H1 (cell line): Measurements from ENCODE around the gene ADAM30. TPM values are rescaled to one million over a fixed set of nuclear protein-coding genes. Genes with fewer than 3 reads are reported as not detected.

ENCODE experiments used
- CTCF ChIA-PET: fragments of 300-600 bp; sonication (Branson Sonifier 250); formaldehyde crosslinking; loops from one replicate; lab custom pipeline; 2021; ENCODE audit not compliant: partially characterized antibody; lab: Charles Lee
- POLR2A ChIA-PET: fragments of 300-600 bp; sonication (Branson Sonifier 250); formaldehyde crosslinking; loops from one replicate; lab custom pipeline; 2021; ENCODE audit warnings: inconsistent platforms; ENCODE audit not compliant: partially characterized antibody; lab: Charles Lee
- DNase-seq, 2 experiments: peaks; one replicate each; pipeline versions ENCODE4 v3.0.0 to v3.0.0-alpha.2; 2010 to 2022; ENCODE audit warnings: low spot score in 2 of 2, low read depth in 1 of 2, mixed read lengths in 1 of 2
- FAIRE-seq: peaks from 2 replicates; lab custom pipeline; 2011; peaks lifted over from hg19 to GRCh38; lab: Jason Lieb, UNC
- H2AFZ ChIP-seq: 2 replicates; pipeline ENCODE4 v1.8.1; 2012; ENCODE audit warnings: low read length, inconsistent platforms
- H2AK5ac ChIP-seq: 2 replicates; pipeline ENCODE4 v1.6.1; 2013; ENCODE audit warnings: low read depth, low read length
- H2BK120ac ChIP-seq: replicated peaks from 2 replicates; pipeline ENCODE3; 2013; ENCODE audit warnings: low read depth, low read length, inconsistent platforms
- H2BK12ac ChIP-seq: 2 replicates; pipeline ENCODE4 v1.6.1; 2013; ENCODE audit warnings: low read depth, low read length
- H2BK15ac ChIP-seq: 2 replicates; pipeline ENCODE4 v1.6.1; 2013; ENCODE audit warnings: low read length
- H2BK20ac ChIP-seq: 2 replicates; pipeline ENCODE4 v1.6.1; 2013; ENCODE audit warnings: low read length
- H2BK5ac ChIP-seq: 2 replicates; pipeline ENCODE4 v1.6.1; 2013; ENCODE audit warnings: low read depth, low read length
- H3K14ac ChIP-seq: 2 replicates; pipeline ENCODE4 v1.6.1; 2013; ENCODE audit warnings: inconsistent platforms; ENCODE audit not compliant: insufficient read length
- H3K18ac ChIP-seq: 2 replicates; pipeline ENCODE4 v1.6.1; 2013; ENCODE audit warnings: low read length; ENCODE audit errors: extremely low read depth
- H3K23ac ChIP-seq: 2 replicates; pipeline ENCODE4 v1.6.1; 2013; ENCODE audit warnings: inconsistent platforms; ENCODE audit not compliant: insufficient read length
- H3K23me2 ChIP-seq: 2 replicates; pipeline ENCODE4 v1.6.1; 2013; ENCODE audit warnings: low read depth, low read length
- H3K27ac ChIP-seq: 2 replicates; pipeline ENCODE4 v1.6.1; 2011; ENCODE audit warnings: low read depth, low read length, inconsistent platforms
- H3K27me3 ChIP-seq, 4 experiments: replicated peaks in 1 of 4; 1 replicate in 1 of 4; 2 replicates in 3 of 4; pipeline versions ENCODE4 v1.6.1 to v1.8.1; 2011 to 2013; ENCODE audit warnings: low read length in 3 of 4, mild to moderate bottlenecking in 3 of 4, inconsistent platforms in 2 of 4, mixed read lengths in 2 of 4, moderate library complexity in 1 of 4; ENCODE audit not compliant: control insufficient read depth in 3 of 4, insufficient read depth in 3 of 4; ENCODE audit errors: extremely low read depth in 1 of 4
- H3K36me3 ChIP-seq, 4 experiments: 2 replicates each; pipeline versions ENCODE4 v1.6.1 to v1.8.1; 2011 to 2013; ENCODE audit warnings: mild to moderate bottlenecking in 4 of 4, low read length in 3 of 4, moderate library complexity in 2 of 4, control low read depth in 1 of 4, inconsistent platforms in 1 of 4; ENCODE audit not compliant: insufficient read depth in 4 of 4, control insufficient read depth in 2 of 4
- H3K4ac ChIP-seq: replicated peaks from 2 replicates; pipeline ENCODE3; 2013; ENCODE audit warnings: low read length, low read depth, mixed read lengths, inconsistent platforms; ENCODE audit not compliant: insufficient read length
- H3K4me1 ChIP-seq, 4 experiments: replicated peaks in 1 of 4; 1 replicate in 1 of 4; 2 replicates in 3 of 4; pipeline versions ENCODE4 v1.6.1 to v1.8.1; 2011 to 2013; ENCODE audit warnings: low read length in 3 of 4, inconsistent platforms in 2 of 4, mixed read lengths in 1 of 4; ENCODE audit not compliant: insufficient read depth in 4 of 4, control insufficient read depth in 3 of 4
- H3K4me2 ChIP-seq, 2 experiments: 2 replicates each; pipeline versions ENCODE4 v1.6.1 to v1.8.1; 2011 to 2013; ENCODE audit warnings: low read depth in 2 of 2, low read length in 2 of 2, control low read depth in 1 of 2, inconsistent platforms in 1 of 2, mild to moderate bottlenecking in 1 of 2; ENCODE audit not compliant: insufficient read depth in 1 of 2
- H3K4me3 ChIP-seq, 4 experiments: fragments of 200-600, 300-600 bp in 1 of 4; sonication (generic), shearing (Covaris generic), sonication (Bioruptor Twin) in 1 of 4; 2 replicates each; pipeline versions ENCODE4 v1.5.1 to v1.8.1; 2011 to 2016; ENCODE audit warnings: low read length in 4 of 4, low read depth in 3 of 4, control low read depth in 2 of 4, inconsistent platforms in 2 of 4, mild to moderate bottlenecking in 2 of 4, mixed read lengths in 1 of 4, moderate library complexity in 1 of 4; ENCODE audit not compliant: insufficient read depth in 2 of 4; ENCODE audit errors: extremely low read depth in 1 of 4
- H3K56ac ChIP-seq: replicated peaks from 2 replicates; pipeline ENCODE3; 2013; ENCODE audit warnings: low read depth, mild to moderate bottlenecking, mixed read lengths, low read length, inconsistent platforms; ENCODE audit not compliant: insufficient read length
- H3K79me1 ChIP-seq: 2 replicates; pipeline ENCODE4 v1.6.1; 2013; ENCODE audit warnings: low read depth, low read length, control low read depth
- H3K79me2 ChIP-seq, 2 experiments: 2 replicates each; pipeline versions ENCODE4 v1.6.1 to v1.8.1; 2012 to 2013; ENCODE audit warnings: low read length in 2 of 2, mild to moderate bottlenecking in 2 of 2, inconsistent platforms in 1 of 2; ENCODE audit not compliant: insufficient read depth in 2 of 2, control insufficient read depth in 1 of 2
- H3K9ac ChIP-seq, 4 experiments: replicated peaks in 1 of 4; 1 replicate in 1 of 4; 2 replicates in 3 of 4; pipeline versions ENCODE4 v1.6.1 to v1.8.1; 2011 to 2013; ENCODE audit warnings: low read depth in 3 of 4, low read length in 3 of 4, control low read depth in 2 of 4, mild to moderate bottlenecking in 2 of 4, moderate library complexity in 2 of 4, inconsistent platforms in 1 of 4; ENCODE audit errors: extremely low read depth in 1 of 4
- H3K9me3 ChIP-seq, 2 experiments: 2 replicates each; pipeline versions ENCODE4 v1.6.1 to v1.8.1; 2012 to 2013; ENCODE audit warnings: mild to moderate bottlenecking in 2 of 2, moderate library complexity in 2 of 2, control low read depth in 1 of 2, inconsistent platforms in 1 of 2, low read depth in 1 of 2, low read length in 1 of 2, mixed read lengths in 1 of 2; ENCODE audit not compliant: insufficient read depth in 2 of 2
- H4K20me1 ChIP-seq, 2 experiments: replicated peaks in 1 of 2; 2 replicates each; pipeline versions ENCODE3 to v1.8.1; 2011 to 2013; ENCODE audit warnings: inconsistent platforms in 2 of 2, low read length in 2 of 2, mild to moderate bottlenecking in 1 of 2; ENCODE audit not compliant: insufficient read depth in 2 of 2, control insufficient read depth in 1 of 2
- H4K5ac ChIP-seq: 2 replicates; pipeline ENCODE4 v1.6.1; 2013; ENCODE audit warnings: low read length, low read depth, mixed read lengths, inconsistent platforms; ENCODE audit not compliant: insufficient read length
- H4K8ac ChIP-seq: 2 replicates; pipeline ENCODE4 v1.8.0; 2013; ENCODE audit warnings: mild to moderate bottlenecking, moderate library complexity, low read length, inconsistent platforms; ENCODE audit not compliant: insufficient read depth; ENCODE audit errors: extremely low read depth
- H4K91ac ChIP-seq: replicated peaks from 2 replicates; pipeline ENCODE3; 2013; ENCODE audit warnings: low read length, mixed read lengths, inconsistent platforms; ENCODE audit not compliant: insufficient read length
- BACH1 ChIP-seq: IDR thresholded peaks from 2 replicates; pipeline ENCODE4 v1.6.1; 2012; ENCODE audit warnings: low read length, improper control_type of control experiment
- CBX5 ChIP-seq: fragments of 300-800, 300-1000 bp; sonication (generic); IDR thresholded peaks from 2 replicates; pipeline ENCODE4 v1.7.1; 2016; ENCODE audit warnings: antibody characterized with exemption, low read length, low read depth
- CTBP2 ChIP-seq: IDR thresholded peaks from 2 replicates; pipeline ENCODE4 v1.7.0; 2011; ENCODE audit warnings: borderline replicate concordance, mild to moderate bottlenecking, moderate library complexity, mixed read lengths, low read length; ENCODE audit not compliant: insufficient read depth, insufficient read length
- HDAC2 ChIP-seq, 2 experiments: fragments of 300-600 bp in 1 of 2; sonication (generic) in 1 of 2; IDR thresholded peaks; 2 replicates each; pipeline ENCODE4 v1.6.1; 2011 to 2012; ENCODE audit warnings: low read depth in 2 of 2, low read length in 2 of 2, mild to moderate bottlenecking in 2 of 2, moderate library complexity in 2 of 2, borderline replicate concordance in 1 of 2, inconsistent platforms in 1 of 2
- KDM1A ChIP-seq: fragments of 200-600, 300-600 bp; sonication (generic); IDR thresholded peaks from 2 replicates; pipeline ENCODE4 v1.7.1; 2016; ENCODE audit warnings: mild to moderate bottlenecking, low read length, borderline replicate concordance
- RAD21 ChIP-seq, 2 experiments: IDR thresholded peaks in 1 of 2; conservative IDR thresholded peaks in 1 of 2; 2 replicates each; pipeline ENCODE4 v1.6.1; 2011; ENCODE audit warnings: low read depth in 2 of 2, low read length in 2 of 2, improper control_type of control experiment in 1 of 2, inconsistent platforms in 1 of 2, mild to moderate bottlenecking in 1 of 2, moderate library complexity in 1 of 2
- WGBS, 2 experiments: shearing (Covaris generic) in 1 of 2; methylation state at CpG; one replicate each; pipeline versions ENCODE4 v1.1.6 to v1.1.7; 2013 to 2015; ENCODE audit warnings: low lambda C conversion rate in 2 of 2, mixed read lengths in 2 of 2, inconsistent platforms in 1 of 2, low coverage in 1 of 2, missing lambda C conversion rate in 1 of 2; ENCODE audit not compliant: insufficient replicate concordance in 2 of 2, insufficient coverage in 1 of 2, insufficient read length in 1 of 2; ENCODE audit errors: extremely low coverage in 1 of 2, missing lambda C conversion rate in 1 of 2; 5-methylcytosine and 5-hydroxymethylcytosine counted together
- polyA plus RNA-seq, 7 experiments: library from polyadenylated mRNA; depleted of rRNA in 3 of 7; stranded (reverse) in 5 of 7; unstranded in 2 of 7; fragments of >200 nt in 5 of 7; fragments of 200-250 nt in 2 of 7; gene quantifications; 1 replicate in 5 of 7; 2 replicates in 1 of 7; 4 replicates in 1 of 7; pipeline versions ENCODE4 v1.2.1 to v1.2.3, GENCODE V29; 2011 to 2013; ENCODE audit warnings: missing spikeins in 2 of 7, mixed read lengths in 2 of 7
- total RNA-seq: library from RNA; stranded (reverse); fragmentation: NEBNext Ultra II Directional; extraction: Animal tissue kit (Norgen Biotek cat#: 25700); gene quantifications from 2 replicates; pipeline ENCODE4 v1.2.1, GENCODE V29; 2021
- TF ChIP-seq, protein P1 (sequence below), 3 experiments: IDR thresholded peaks; 1 replicate in 2 of 3; 2 replicates in 1 of 3; pipeline versions ENCODE4 v1.5.1 to v1.6.1; 2011; ENCODE audit warnings: low read length in 3 of 3, mild to moderate bottlenecking in 3 of 3, inconsistent platforms in 2 of 3, low read depth in 1 of 3, moderate library complexity in 1 of 3; ENCODE audit not compliant: insufficient read depth in 1 of 3; ENCODE audit errors: control extremely low read depth in 1 of 3

ADAM30 gene
- total and polyA plus RNA-seq, 2 of the 8 experiments (the other 6 are each of a cell fraction or from before 2014, with no cell fraction given), result not detected

DNA sequence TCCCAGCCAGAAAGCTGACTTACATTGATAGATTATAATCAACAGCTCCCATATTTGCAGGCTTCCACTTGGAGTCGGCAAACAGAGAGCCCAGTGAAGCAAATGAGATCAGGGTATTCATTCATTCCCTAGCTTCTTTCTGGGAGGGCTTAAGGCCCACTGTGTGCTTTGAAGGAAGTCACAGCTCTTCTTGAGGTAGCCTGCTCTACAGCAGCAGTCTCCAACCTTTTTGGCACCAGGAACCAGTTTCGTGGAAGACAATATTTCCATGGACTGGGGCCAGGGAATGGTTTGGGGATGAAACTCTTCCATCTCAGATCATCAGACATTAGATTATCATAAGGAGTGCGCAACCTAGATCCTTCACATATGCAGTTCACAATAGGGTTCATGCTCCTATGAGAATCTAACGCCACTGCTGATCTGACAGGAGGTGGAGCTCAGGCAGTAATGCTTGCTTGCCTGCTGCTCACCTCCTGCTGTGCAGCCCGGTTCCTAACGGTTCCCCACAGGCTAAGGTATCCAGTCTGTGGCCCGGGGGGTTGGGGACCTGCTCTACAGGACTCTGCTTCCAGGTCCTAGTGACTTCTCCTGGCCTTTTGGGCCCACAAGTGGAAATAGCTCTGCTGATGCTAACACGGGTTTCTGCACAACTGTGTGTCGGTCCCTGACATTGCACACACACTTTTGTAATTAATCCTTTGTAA lies 13.7 kb upstream of the ADAM30 start:
- H3K23ac ChIP-seq, result no peak overlapping the region
- no peak overlapping the region for H2BK12ac ChIP-seq
- no peak overlapping the region for H2BK5ac ChIP-seq
- WGBS, 2 experiments, result 72% methylated on average over 9 of the region's 9 CpGs; no CpG with 5 or more reads in 1 of the 2 experiments
- no peak overlapping the region for H3K4ac ChIP-seq
- H4K91ac ChIP-seq, result no peak overlapping the region
- no peaks in the 10 kb centered on the region for H3K79me2 ChIP-seq
- H2BK120ac ChIP-seq, result no peak overlapping the region
- no peak overlapping the region for H3K56ac ChIP-seq
- no peaks in the 10 kb centered on the region for H3K9me3 ChIP-seq
- H3K79me1 ChIP-seq, result no peaks in the 10 kb centered on the region
- H3K14ac ChIP-seq, result no peak overlapping the region
- DNase-seq (no peak), FAIRE-seq (no peak)
- no peak overlapping the region for H2AFZ ChIP-seq
- no peak overlapping the region for H3K9ac ChIP-seq
- no peaks in the 10 kb centered on the region; a peak in 1 of 7 replicates for H3K27me3 ChIP-seq
- peaks cover 0 to 3% (median under 1%) of the 10 kb centered on the region in 4 experiments; a peak in 3 of 8 replicates for H3K36me3 ChIP-seq
- H3K4me3 ChIP-seq, result no peak overlapping the region
- H2BK20ac ChIP-seq, result no peak overlapping the region
- H2BK15ac ChIP-seq, result no peak overlapping the region
- no peak overlapping the region for H2AK5ac ChIP-seq
- CTCF ChIA-PET, result interaction anchor here (0.6 to 2.0 kb wide), 6 partner anchors 10 to 315 kb away, joined by 3 to 11 read pairs (median 3); partner anchors contain the start of gene ADAM30
- H3K18ac ChIP-seq, result no peak overlapping the region
- H4K20me1 ChIP-seq, result no peaks in the 10 kb centered on the region
- no peaks in the 10 kb centered on the region for H3K23me2 ChIP-seq
- H4K8ac ChIP-seq, result no peak overlapping the region
- peaks cover 0 to 4% (median 0%) of the 10 kb centered on the region in 4 experiments; a peak in 1 of 7 replicates for H3K4me1 ChIP-seq
- H3K4me2 ChIP-seq, result no peak overlapping the region
- H4K5ac ChIP-seq, result no peak overlapping the region
- POLR2A ChIA-PET, result interaction anchor here (1.1 kb wide), 1 partner anchor 9 kb away, joined by 3 read pairs; no protein-coding TSS in a partner anchor
- no peak overlapping the region for H3K27ac ChIP-seq
- no peak for TF ChIP-seq BACH1
- no peak for TF ChIP-seq CBX5
- no peak for TF ChIP-seq HDAC2 (IDR thresholded peaks at IDR 0.05; ENCODE audit: borderline replicate concordance in 1 of 2, low read depth in 2 of 2, low read length in 2 of 2)
- TF ChIP-seq, protein P1, sequence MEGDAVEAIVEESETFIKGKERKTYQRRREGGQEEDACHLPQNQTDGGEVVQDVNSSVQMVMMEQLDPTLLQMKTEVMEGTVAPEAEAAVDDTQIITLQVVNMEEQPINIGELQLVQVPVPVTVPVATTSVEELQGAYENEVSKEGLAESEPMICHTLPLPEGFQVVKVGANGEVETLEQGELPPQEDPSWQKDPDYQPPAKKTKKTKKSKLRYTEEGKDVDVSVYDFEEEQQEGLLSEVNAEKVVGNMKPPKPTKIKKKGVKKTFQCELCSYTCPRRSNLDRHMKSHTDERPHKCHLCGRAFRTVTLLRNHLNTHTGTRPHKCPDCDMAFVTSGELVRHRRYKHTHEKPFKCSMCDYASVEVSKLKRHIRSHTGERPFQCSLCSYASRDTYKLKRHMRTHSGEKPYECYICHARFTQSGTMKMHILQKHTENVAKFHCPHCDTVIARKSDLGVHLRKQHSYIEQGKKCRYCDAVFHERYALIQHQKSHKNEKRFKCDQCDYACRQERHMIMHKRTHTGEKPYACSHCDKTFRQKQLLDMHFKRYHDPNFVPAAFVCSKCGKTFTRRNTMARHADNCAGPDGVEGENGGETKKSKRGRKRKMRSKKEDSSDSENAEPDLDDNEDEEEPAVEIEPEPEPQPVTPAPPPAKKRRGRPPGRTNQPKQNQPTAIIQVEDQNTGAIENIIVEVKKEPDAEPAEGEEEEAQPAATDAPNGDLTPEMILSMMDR (IDR thresholded peaks at IDR 0.05; ENCODE audit: control extremely low read depth in 1 of 3, insufficient read depth in 1 of 3, low read depth in 1 of 3, low read length in 3 of 3), result no peak
- no peak for TF ChIP-seq KDM1A
- no peak for TF ChIP-seq CTBP2
- TF ChIP-seq RAD21 (IDR thresholded peaks at IDR 0.05 in 1 of 2, conservative IDR thresholded peaks at IDR 0.05 in 1 of 2; ENCODE audit: low read depth in 2 of 2, low read length in 2 of 2), result no peak
